Activated CD8-positive, alpha-beta memory T cell treated with anti-CD3 and anti-CD28 coated beads, Interleukin-2, amount 10 ng/mL, durations not matched to agents 7 days and 5 days (primary cell): Measurements from ENCODE around the gene PPP1R16B. TPM values are rescaled to one million over a fixed set of nuclear protein-coding genes. Genes with fewer than 3 reads are reported as not detected.
"Not testable (repeated sequence)": the region's sequence is repeated elsewhere in the genome, so short reads cannot be mapped to it uniquely, and the experiment has no call there.

Experiments
- ATAC-seq: fragments of 150-1000 bp; cut with Tn5 transposase; one replicate; pipeline ENCODE4 v1.10.0; 2021; ENCODE audit warnings: moderate library complexity
- CTCF ChIA-PET: fragments of 350-600 bp; sonication (Branson Sonifier 250); formaldehyde crosslinking; loops from one replicate; lab custom pipeline; 2021; ENCODE audit warnings: antibody characterized with exemption; lab: Charles Lee
- DNase-seq: peaks from one replicate; pipeline ENCODE4 v3.0.0-alpha.2; 2020
- H3K27ac Mint-ChIP-seq: one replicate; pipeline ENCODE4 v1.8.0; 2021; ENCODE audit warnings: mild to moderate bottlenecking, mixed read lengths
- H3K27me3 Mint-ChIP-seq: one replicate; pipeline ENCODE4 v1.8.0; 2021; ENCODE audit warnings: mixed read lengths
- H3K36me3 Mint-ChIP-seq: one replicate; pipeline ENCODE4 v1.8.0; 2021; ENCODE audit warnings: mild to moderate bottlenecking, mixed read lengths
- H3K4me1 Mint-ChIP-seq: one replicate; pipeline ENCODE4 v1.8.0; 2021; ENCODE audit warnings: mixed read lengths
- H3K4me3 Mint-ChIP-seq: one replicate; pipeline ENCODE4 v1.8.0; 2021; ENCODE audit warnings: mild to moderate bottlenecking, moderate library complexity, mixed read lengths
- H3K9me3 Mint-ChIP-seq: one replicate; pipeline ENCODE4 v1.8.0; 2022; ENCODE audit warnings: low read depth, mixed read lengths
- total RNA-seq, 2 experiments: library from RNA; stranded (reverse); gene quantifications; one replicate each; pipeline ENCODE4 v1.2.3, GENCODE V29; 2021

PPP1R16B gene
- total RNA-seq, 2 experiments from 2014 or later: 86.5 to 128 TPM

GRCh38 chr20:38950254-38950653 is 144.8 kb downstream of the PPP1R16B start:
- DNase-seq (no peak), ATAC-seq (no peak)
- CTCF ChIA-PET: interaction anchor here (0.6 to 2.1 kb wide), 5 partner anchors 12 to 99 kb away, joined by 3 to 8 read pairs (median 3); partner anchors contain the start of genes DHX35 and FAM83D
- H3K36me3 Mint-ChIP-seq: peaks cover 69% of the 10 kb centered on the region
- H3K27me3 Mint-ChIP-seq: no peaks in the 10 kb centered on the region
- H3K4me1 Mint-ChIP-seq: peaks cover 2% of the 10 kb centered on the region
- H3K4me3 Mint-ChIP-seq: no peak overlapping the region
- H3K9me3 Mint-ChIP-seq: no peaks in the 10 kb centered on the region
- no peak overlapping the region for H3K27ac Mint-ChIP-seq

GRCh38 chr20:38951611-38952010 is 146.1 kb downstream of the PPP1R16B start:
- Mint-ChIP-seq H3K36me3 (peaks cover 62% of the 10 kb centered on the region), H3K27ac (no peak overlapping the region)
- CTCF ChIA-PET: interaction anchor here (0.9 to 2.1 kb wide), 3 partner anchors 10 to 98 kb away, joined by 3 to 8 read pairs (median 3); partner anchors contain the start of genes DHX35 and FAM83D

GRCh38 chr20:38952153-38952552 is 146.7 kb downstream of the PPP1R16B start:
- CTCF ChIA-PET: interaction anchor here (0.9 to 2.1 kb wide), 2 partner anchors 10 to 26 kb away, joined by 3 to 8 read pairs; partner anchors contain the start of genes DHX35 and FAM83D
- ATAC-seq (no peak), DNase-seq (peak; percentile 27)
- Mint-ChIP-seq H3K9me3 (no peaks in the 10 kb centered on the region), H3K4me1 (peaks cover 2% of the 10 kb centered on the region), H3K4me3 (no peak overlapping the region), H3K27ac (no peak overlapping the region), H3K36me3 (peaks cover 57% of the 10 kb centered on the region), H3K27me3 (no peaks in the 10 kb centered on the region)

More at GRCh38 chr20:38951611-38952010, 146.1 kb downstream of the PPP1R16B start:
- Mint-ChIP-seq H3K9me3 (no peaks in the 10 kb centered on the region), H3K4me3 (no peak overlapping the region), H3K27me3 (no peaks in the 10 kb centered on the region), H3K4me1 (peaks cover 2% of the 10 kb centered on the region)
- ATAC-seq (no peak), DNase-seq (peak; percentile 37)

- Mint-ChIP-seq H3K4me3 (no peak overlapping the region), H3K4me1 (peaks cover 2% of the 10 kb centered on the region), H3K9me3 (no peaks in the 10 kb centered on the region), H3K36me3 (peaks cover 42% of the 10 kb centered on the region), H3K27ac (no peak overlapping the region), H3K27me3 (no peaks in the 10 kb centered on the region)
- ATAC-seq (no peak), DNase-seq (no peak)
- CTCF ChIA-PET: interaction anchor here (0.9 to 1.5 kb wide), 2 partner anchors 28 to 96 kb away, joined by 3 to 6 read pairs; partner anchors contain the start of gene FAM83D
These were observed 148.3 kb downstream of the PPP1R16B start for GRCh38 chr20:38953630-38954340.

- H3K4me3 Mint-ChIP-seq: no peak overlapping the region
- peaks cover 13% of the 10 kb centered on the region for H3K36me3 Mint-ChIP-seq
- H3K9me3 Mint-ChIP-seq: no peaks in the 10 kb centered on the region
- no peak for ATAC-seq
- H3K4me1 Mint-ChIP-seq: peaks cover 14% of the 10 kb centered on the region
- DNase-seq: no peak
- no peaks in the 10 kb centered on the region for H3K27me3 Mint-ChIP-seq
- CTCF ChIA-PET: interaction anchor here (1.0 kb wide), 1 partner anchor 30 kb away, joined by 3 read pairs; no protein-coding TSS in a partner anchor
- H3K27ac Mint-ChIP-seq: no peak overlapping the region
These were observed 151.9 kb downstream of the PPP1R16B start for GRCh38 chr20:38957235-38957876.

- Mint-ChIP-seq H3K4me1 (peaks cover 18% of the 10 kb centered on the region), H3K36me3 (peaks cover 10% of the 10 kb centered on the region), H3K4me3 (no peak overlapping the region), H3K27me3 (no peaks in the 10 kb centered on the region), H3K9me3 (no peaks in the 10 kb centered on the region), H3K27ac (no peak overlapping the region)
- no peak for ATAC-seq
- CTCF ChIA-PET: no interaction called here
- DNase-seq: no peak
These were observed 152.5 kb downstream of the PPP1R16B start for GRCh38 chr20:38957915-38958485.

GRCh38 chr20:38960187-38960687 is 154.7 kb downstream of the PPP1R16B start:
- H3K4me1 Mint-ChIP-seq: peaks cover 29% of the 10 kb centered on the region
- H3K4me3 Mint-ChIP-seq, H3K36me3 Mint-ChIP-seq, DNase-seq, H3K27ac Mint-ChIP-seq, H3K27me3 Mint-ChIP-seq, ATAC-seq, H3K9me3 Mint-ChIP-seq: not testable (repeated sequence)
- CTCF ChIA-PET: interaction anchor here (3.4 to 8.5 kb wide), 3 partner anchors 34 to 87 kb away, joined by 15 to 98 read pairs (median 33); partner anchors contain the start of gene FAM83D

- peak; percentile 1 for ATAC-seq
- Mint-ChIP-seq H3K4me1 (peaks cover 29% of the 10 kb centered on the region), H3K9me3 (no peaks in the 10 kb centered on the region), H3K4me3 (peak overlapping the region; percentile 87), H3K27ac (peak overlapping the region; percentile 97), H3K36me3 (peaks cover 7% of the 10 kb centered on the region), H3K27me3 (no peaks in the 10 kb centered on the region)
- CTCF ChIA-PET: interaction anchor here (0.7 to 8.5 kb wide), 22 partner anchors 10 to 515 kb away, joined by 3 to 98 read pairs (median 4); partner anchors contain the start of gene FAM83D
- DNase-seq: peak; percentile 52
These were observed 156.1 kb downstream of the PPP1R16B start for GRCh38 chr20:38961530-38962043.

- DNase-seq: peak; percentile 99
- CTCF ChIA-PET: interaction anchor here (0.7 to 8.5 kb wide), 24 partner anchors 11 to 516 kb away, joined by 3 to 98 read pairs (median 4); partner anchors contain the start of genes ACTR5 and FAM83D
- peak within 1 kb of the TSS; percentile 97 for H3K27ac Mint-ChIP-seq
- peak within 1 kb of the TSS; percentile 87 for H3K4me3 Mint-ChIP-seq
- no peaks in the 10 kb centered on the region for H3K9me3 Mint-ChIP-seq
- H3K4me1 Mint-ChIP-seq: peaks cover 29% of the 10 kb centered on the region
- peaks cover 7% of the 10 kb centered on the region for H3K36me3 Mint-ChIP-seq
- peak; percentile 99 for ATAC-seq
- H3K27me3 Mint-ChIP-seq: no peaks in the 10 kb centered on the region
These were observed 156.8 kb downstream of the PPP1R16B start, which contains the start of gene DHX35 for GRCh38 chr20:38962044-38962927. Gene DHX35, plus strand, starts transcription at chr20:38962344. Its CDS starts 24 bp downstream, at chr20:38962368.

- H3K27ac Mint-ChIP-seq: peak overlapping the region; percentile 90
- H3K27me3 Mint-ChIP-seq: no peaks in the 10 kb centered on the region
- peaks cover 7% of the 10 kb centered on the region for H3K36me3 Mint-ChIP-seq
- no peak for DNase-seq
- CTCF ChIA-PET: interaction anchor here (0.9 to 8.5 kb wide), 14 partner anchors 12 to 215 kb away, joined by 3 to 98 read pairs (median 6); partner anchors contain the start of genes ACTR5 and FAM83D
- no peaks in the 10 kb centered on the region for H3K9me3 Mint-ChIP-seq
- ATAC-seq: no peak
- H3K4me3 Mint-ChIP-seq: peak overlapping the region; percentile 87
- peaks cover 29% of the 10 kb centered on the region for H3K4me1 Mint-ChIP-seq
These were observed 157.5 kb downstream of the PPP1R16B start for GRCh38 chr20:38962928-38963401.

GRCh38 chr20:38963745-38964144 is 158.2 kb downstream of the PPP1R16B start:
- H3K27me3 Mint-ChIP-seq: no peaks in the 10 kb centered on the region
- no peak for ATAC-seq
- peaks cover 7% of the 10 kb centered on the region for H3K36me3 Mint-ChIP-seq

More at GRCh38 chr20:38963745-38964144, 158.2 kb downstream of the PPP1R16B start:
- no peak for DNase-seq
- Mint-ChIP-seq H3K27ac (no peak overlapping the region), H3K4me3 (no peak overlapping the region), H3K9me3 (no peaks in the 10 kb centered on the region), H3K4me1 (peaks cover 29% of the 10 kb centered on the region)
- CTCF ChIA-PET: interaction anchor here (1.2 to 8.5 kb wide), 6 partner anchors 12 to 84 kb away, joined by 5 to 98 read pairs (median 11); partner anchors contain the start of gene FAM83D
